HG03097 (cell line): ENCODE results near the gene MYDGF.

Experiments used
- ATAC-seq: cut with Tn5 transposase; IDR thresholded peaks from one replicate; pipeline ENCODE4 v1.9.1; 2021; ENCODE audit not compliant: unreplicated experiment, low FRiP score

MYDGF gene

DNA sequence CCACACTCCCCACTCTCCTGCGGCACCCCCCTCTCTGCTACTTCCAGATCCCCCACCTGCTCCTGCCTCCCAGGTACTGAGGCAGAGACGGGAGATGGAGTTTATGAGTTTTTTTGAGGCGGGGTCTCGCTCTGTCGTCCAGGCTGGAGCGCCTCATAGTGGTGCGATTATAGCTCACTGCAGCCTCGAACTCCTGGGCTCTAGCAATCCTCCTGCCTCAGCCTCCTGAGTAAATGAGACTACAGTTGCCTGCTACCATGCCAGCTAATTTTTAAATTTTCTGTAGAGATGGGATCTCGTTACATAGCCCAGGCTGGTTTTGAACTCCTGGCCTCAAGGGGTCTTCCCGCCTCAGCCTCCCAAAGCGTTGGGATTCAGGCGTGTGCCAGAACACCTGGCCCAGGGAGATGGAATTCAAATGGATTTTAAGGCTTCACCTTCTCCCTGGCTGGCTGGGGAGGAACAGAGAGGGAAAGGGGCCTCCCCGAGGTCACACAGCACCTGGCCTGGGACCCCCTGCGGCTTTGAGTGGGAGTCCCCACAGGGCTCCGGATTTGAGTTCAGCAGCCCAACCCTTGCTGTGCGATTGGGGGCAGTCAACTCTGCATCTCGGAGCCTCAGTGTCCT is 50.4 kb downstream of the MYDGF start:
- ATAC-seq, result no peak

- ATAC-seq, result no peak
Observed at GRCh38 chr19:4618019-4618418, 52.1 kb downstream of the MYDGF start.

DNA sequence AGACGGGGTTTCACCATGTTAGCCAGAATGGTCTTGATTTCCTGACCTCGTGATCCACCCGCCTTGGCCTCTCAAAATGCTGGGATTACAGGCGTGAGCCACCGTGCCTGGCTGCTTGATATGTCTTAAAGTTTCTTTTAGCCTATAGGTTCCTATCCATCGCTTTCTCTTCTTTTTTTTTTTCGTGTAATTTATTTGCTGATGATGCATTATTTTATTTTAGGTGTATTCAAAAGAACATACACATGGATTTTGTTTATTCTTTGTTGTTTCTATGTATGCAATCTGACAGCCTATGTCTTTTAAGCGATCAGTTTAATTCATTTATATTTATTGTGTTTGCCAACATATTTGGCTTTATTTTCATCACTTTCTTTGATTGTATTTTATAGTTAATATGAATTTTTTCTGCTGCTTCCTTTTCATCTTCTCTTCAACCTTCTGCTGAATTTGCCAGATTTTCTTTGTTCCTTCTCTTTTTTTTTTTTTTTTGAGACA is 56.8 kb downstream of the MYDGF start:
- no peak for ATAC-seq

GRCh38 chr19:4609878-4610511 is 60.1 kb downstream of the MYDGF start:
- no peak for ATAC-seq
